ENCODE measurements around the gene PAMR1. TPM values are rescaled to one million over a fixed set of nuclear protein-coding genes. Genes with fewer than 3 reads are reported as not detected.

The PAMR1 gene
- total RNA-seq, 1 donor from 2014 or later, result 209 TPM

DNA sequence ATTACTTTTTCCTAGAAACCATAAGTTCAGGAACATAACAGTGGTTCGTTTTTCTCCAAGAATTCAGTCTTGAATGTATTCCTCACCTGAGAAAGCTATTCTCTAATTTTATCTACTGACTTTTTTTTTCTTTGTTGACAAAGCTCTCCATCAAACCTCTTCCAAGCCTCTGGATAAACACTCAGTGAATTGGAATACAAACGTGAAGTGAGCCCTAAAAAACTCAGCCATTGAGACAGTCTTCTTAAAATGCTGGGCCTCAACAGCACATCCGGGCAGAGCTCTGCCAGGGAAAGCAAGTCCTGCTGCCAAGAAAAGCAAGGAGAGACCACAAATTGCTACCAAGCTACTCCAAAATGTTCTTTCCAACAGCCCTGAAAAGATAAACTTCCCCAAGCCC is 98.3 kb downstream of the PAMR1 start:
- H3K4me1 Mint-ChIP-seq, result peaks cover 3% of the 10 kb centered on the region
- H3K27ac Mint-ChIP-seq, result no peak overlapping the region
- H3K4me3 ChIP-seq, result no peak overlapping the region
- TF ChIP-seq EZH2phosphoT487 (IDR thresholded peaks at IDR 0.05) (no peak), CTCF (IDR thresholded peaks at IDR 0.05) (no peak), EZH2 (IDR thresholded peaks at IDR 0.05) (no peak)
- H2AFZ ChIP-seq (replicated peaks), result no peak overlapping the region
- no peaks in the 10 kb centered on the region for H3K36me3 Mint-ChIP-seq
- no peak overlapping the region for H3K9ac ChIP-seq
- no peak for DNase-seq (ENCODE audit: low spot score)
- H3K79me2 ChIP-seq (ENCODE audit: low read depth), result no peaks in the 10 kb centered on the region
- no peak overlapping the region for H3K4me3 Mint-ChIP-seq
- H3K27me3 Mint-ChIP-seq (ENCODE audit: insufficient read depth, low read depth), result peaks cover 6% of the 10 kb centered on the region
- H3F3A ChIP-seq (ENCODE audit: low read depth), result peaks cover 10% of the 10 kb centered on the region
- no peak overlapping the region for H3K27ac ChIP-seq
- no peaks in the 10 kb centered on the region for H3K9me3 Mint-ChIP-seq
- no peaks in the 10 kb centered on the region for H3K9me3 ChIP-seq (ENCODE audit: low read depth)
- peaks cover 43% of the 10 kb centered on the region for H4K20me1 ChIP-seq (ENCODE audit: low read depth)
- peaks cover 33% of the 10 kb centered on the region for H3K36me3 ChIP-seq
- H3K27me3 ChIP-seq, result peaks cover 31% of the 10 kb centered on the region
- no peak overlapping the region for H3K4me2 ChIP-seq
- H3K4me1 ChIP-seq, result no peaks in the 10 kb centered on the region

DNA sequence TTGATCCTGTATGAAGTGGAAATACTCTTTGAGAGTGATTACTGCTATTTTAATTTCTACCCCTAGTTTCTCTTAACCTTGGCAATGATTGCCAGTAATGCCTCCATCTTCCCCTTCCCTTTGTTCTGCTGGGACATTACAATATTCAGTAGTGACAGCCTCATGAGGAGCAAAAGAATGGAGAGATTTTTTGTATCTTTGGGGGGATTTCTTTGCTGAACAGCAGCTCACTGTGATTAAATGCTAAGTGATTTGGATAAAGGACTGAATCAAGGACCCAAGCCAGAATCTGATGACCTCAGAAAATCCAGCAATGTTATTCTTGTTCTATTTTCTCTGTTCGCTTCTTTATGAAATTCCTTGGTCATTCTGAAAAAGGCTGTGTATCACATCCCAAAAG is 99.1 kb downstream of the PAMR1 start:
- Mint-ChIP-seq H3K9me3 (no peaks in the 10 kb centered on the region), H3K36me3 (no peaks in the 10 kb centered on the region), H3K27ac (no peak overlapping the region), H3K27me3 (ENCODE audit: insufficient read depth, low read depth) (peaks cover 7% of the 10 kb centered on the region), H3K4me3 (no peak overlapping the region), H3K4me1 (peaks cover 3% of the 10 kb centered on the region)
- Histone ChIP-seq H3K36me3 (peaks cover 30% of the 10 kb centered on the region), H3K9ac (no peak overlapping the region), H3K79me2 (ENCODE audit: low read depth) (no peaks in the 10 kb centered on the region), H2AFZ (replicated peaks) (no peak overlapping the region), H3K27ac (no peak overlapping the region), H3K4me2 (no peak overlapping the region), H3K4me1 (no peaks in the 10 kb centered on the region), H3F3A (ENCODE audit: low read depth) (peaks cover 10% of the 10 kb centered on the region), H3K27me3 (peaks cover 39% of the 10 kb centered on the region), H4K20me1 (ENCODE audit: low read depth) (peaks cover 42% of the 10 kb centered on the region), H3K4me3 (no peak overlapping the region), H3K9me3 (ENCODE audit: low read depth) (no peaks in the 10 kb centered on the region)
- no peak for DNase-seq (ENCODE audit: low spot score)
- TF ChIP-seq EZH2 (IDR thresholded peaks at IDR 0.05), result no peak
- TF ChIP-seq CTCF (IDR thresholded peaks at IDR 0.05), result no peak
- no peak for TF ChIP-seq EZH2phosphoT487 (IDR thresholded peaks at IDR 0.05)

GRCh38 chr11:35425603-35426212 is 99.7 kb downstream of the PAMR1 start:
- Mint-ChIP-seq H3K36me3 (no peaks in the 10 kb centered on the region), H3K4me3 (no peak overlapping the region), H3K4me1 (peaks cover 3% of the 10 kb centered on the region), H3K27ac (no peak overlapping the region), H3K9me3 (no peaks in the 10 kb centered on the region), H3K27me3 (ENCODE audit: insufficient read depth, low read depth) (peaks cover 12% of the 10 kb centered on the region)
- no peak for TF ChIP-seq CTCF (IDR thresholded peaks at IDR 0.05)
- DNase-seq (ENCODE audit: low spot score), result no peak
- H3K36me3 ChIP-seq, result peaks cover 27% of the 10 kb centered on the region
- H3K27me3 ChIP-seq, result peaks cover 45% of the 10 kb centered on the region
- H2AFZ ChIP-seq (replicated peaks), result no peak overlapping the region
- no peak overlapping the region for H3K4me2 ChIP-seq
- peaks cover 10% of the 10 kb centered on the region for H3F3A ChIP-seq (ENCODE audit: low read depth)
- H3K4me3 ChIP-seq, result no peak overlapping the region
- no peaks in the 10 kb centered on the region for H3K79me2 ChIP-seq (ENCODE audit: low read depth)
- no peak overlapping the region for H3K9ac ChIP-seq
- no peak overlapping the region for H3K27ac ChIP-seq
- peaks cover 43% of the 10 kb centered on the region for H4K20me1 ChIP-seq (ENCODE audit: low read depth)
- H3K4me1 ChIP-seq, result no peaks in the 10 kb centered on the region
- H3K9me3 ChIP-seq (ENCODE audit: low read depth), result no peaks in the 10 kb centered on the region
